K562 (cell line): ENCODE measurements around the gene DDOST. TPM values are rescaled to one million over a fixed set of nuclear protein-coding genes. Genes with fewer than 3 reads are reported as not detected.

ENCODE experiments used
- ATAC-seq: fragments of 200-7000 bp; cut with Tn5 transposase; 3 replicates; pipeline ENCODE4 v1.9.1; 2020; ENCODE audit warnings: moderate library complexity
- BruUV-seq: library from RNA; stranded (reverse); fragments of 400-500 nt; replicated peaks from 2 replicates; lab custom pipeline; 2021; lab: Mats Ljungman, UMichigan
- CTCF ChIA-PET: fragments of 300-600 bp; formaldehyde crosslinking; extraction: SDS; loops from one replicate; lab custom pipeline; 2021; ENCODE audit warnings: low intra/inter-chr PET ratio; lab: Yijun Ruan, JAX
- POLR2A ChIA-PET: fragments of 300-600, 350-650 bp; sonication (Branson Sonifier 250); formaldehyde crosslinking; extraction: SDS; loops from one replicate; lab custom pipeline; 2021; ENCODE audit warnings: antibody characterized with exemption, inconsistent platforms; lab: Yijun Ruan, JAX
- DNase-seq, 4 experiments: peaks; one replicate each; pipeline versions ENCODE4 v3.0.0 to v3.0.0-alpha.2; 2011 to 2018; ENCODE audit warnings: low spot score in 3 of 4, mixed read lengths in 3 of 4; ENCODE audit errors: extremely low read depth in 1 of 4
- FAIRE-seq: peaks from 2 replicates; lab custom pipeline; 2011; peaks lifted over from hg19 to GRCh38; lab: Jason Lieb, UNC
- H2AFZ ChIP-seq: 2 replicates; pipeline ENCODE4 v1.6.0; 2011; ENCODE audit warnings: low read depth, low read length, control low read depth, inconsistent platforms
- H3K27ac ChIP-seq: fragments of 200-600 bp; 3 replicates; pipeline ENCODE4 v1.8.0; 2011; ENCODE audit warnings: low read depth, mild to moderate bottlenecking, control low read depth, inconsistent platforms, low read length, moderate library complexity, mixed read lengths; ENCODE audit errors: extremely low read depth
- H3K27me3 ChIP-seq, 2 experiments: fragments of 300-600 bp in 1 of 2; 2 replicates in 1 of 2; 3 replicates in 1 of 2; pipeline versions ENCODE4 v1.6.0 to v1.8.0; 2011; ENCODE audit warnings: inconsistent platforms in 2 of 2, low read length in 2 of 2, mild to moderate bottlenecking in 1 of 2, mixed read lengths in 1 of 2, moderate library complexity in 1 of 2; ENCODE audit not compliant: control insufficient read depth in 2 of 2, insufficient read depth in 2 of 2
- H3K36me3 ChIP-seq: fragments of 300-600 bp; 3 replicates; pipeline ENCODE4 v1.8.0; 2011; ENCODE audit warnings: mild to moderate bottlenecking, low read length, inconsistent platforms; ENCODE audit not compliant: control insufficient read depth, insufficient read depth
- H3K4me1 ChIP-seq, 2 experiments: fragments of 200-600 bp in 1 of 2; replicated peaks in 1 of 2; 2 replicates in 1 of 2; 3 replicates in 1 of 2; pipeline versions ENCODE4 v1.5.1 to v1.8.0; 2011; ENCODE audit warnings: inconsistent platforms in 2 of 2, low read length in 2 of 2, mild to moderate bottlenecking in 1 of 2, mixed read lengths in 1 of 2, moderate library complexity in 1 of 2; ENCODE audit not compliant: control insufficient read depth in 2 of 2, insufficient read depth in 2 of 2
- H3K4me2 ChIP-seq: 2 replicates; pipeline ENCODE4 v1.6.1; 2011; ENCODE audit warnings: low read length, control low read depth, inconsistent platforms, mixed read lengths; ENCODE audit not compliant: insufficient read depth
- H3K4me3 ChIP-seq: fragments of 200-600 bp; sonication (generic), shearing (Covaris generic); 2 replicates; pipeline ENCODE4 v1.5.1; 2016; ENCODE audit warnings: control low read depth, inconsistent platforms
- H3K79me2 ChIP-seq: fragments of 200-600 bp; 3 replicates; pipeline ENCODE4 v1.8.0; 2011; ENCODE audit warnings: low read length, inconsistent platforms; ENCODE audit not compliant: control insufficient read depth, insufficient read depth
- H3K9ac ChIP-seq, 2 experiments: 2 replicates each; pipeline versions ENCODE4 v1.6.0 to v1.6.1; 2011; ENCODE audit warnings: low read depth in 2 of 2, low read length in 2 of 2, control low read depth in 1 of 2, inconsistent platforms in 1 of 2, mild to moderate bottlenecking in 1 of 2, mixed read lengths in 1 of 2; ENCODE audit not compliant: insufficient read depth in 1 of 2
- H3K9me1 ChIP-seq: one replicate; pipeline ENCODE4 v1.6.0; 2011; ENCODE audit warnings: inconsistent platforms, mild to moderate bottlenecking, low read length, moderate library complexity; ENCODE audit not compliant: control insufficient read depth, insufficient read depth
- H3K9me3 ChIP-seq: replicated peaks from 2 replicates; pipeline ENCODE4 v1.5.1; 2011; ENCODE audit warnings: low read depth, low read length, inconsistent platforms; ENCODE audit not compliant: control insufficient read depth, insufficient read depth
- H4K20me1 ChIP-seq: replicated peaks from 2 replicates; pipeline ENCODE4 v1.6.1; 2011; ENCODE audit warnings: low read length, inconsistent platforms, mixed read lengths; ENCODE audit not compliant: control insufficient read depth, insufficient read depth
- ATF1 ChIP-seq, 2 experiments: fragments of 450-650 bp in 1 of 2; IDR thresholded peaks; 2 replicates each; pipeline ENCODE4 v1.6.1; 2016; ENCODE audit warnings: missing compliant biosample characterization in 1 of 2, missing genetic modification characterization in 1 of 2
- CSDE1 ChIP-seq, 2 experiments: fragments of 450-650 bp; IDR thresholded peaks; 2 replicates each; pipeline ENCODE4 v1.6.1; 2016; ENCODE audit warnings: mild to moderate bottlenecking in 1 of 2
- KLF6 ChIP-seq: fragments of 250-450 bp; sonication (Bioruptor Pico); IDR thresholded peaks from 2 replicates; pipeline ENCODE4 v1.4.0; 2020; ENCODE audit warnings: mild to moderate bottlenecking, moderate library complexity, borderline replicate concordance
- TSC22D4 ChIP-seq: fragments of 450-650 bp; IDR thresholded peaks from 2 replicates; pipeline ENCODE4 v1.6.1; 2016; ENCODE audit warnings: missing genetic modification characterization, missing biosample characterization, control low read depth
- ZC3H11A ChIP-seq: IDR thresholded peaks from 2 replicates; pipeline ENCODE4 v1.6.1; 2012; ENCODE audit warnings: low read depth, low read length, improper control_type of control experiment
- ZFX ChIP-seq: sonication (generic); formaldehyde crosslinking; IDR thresholded peaks from 2 replicates; pipeline ENCODE4 v1.8.0; 2022; ENCODE audit warnings: mild to moderate bottlenecking, missing genetic modification reagents, moderate library complexity
- ZNF431 ChIP-seq: sonication (generic); formaldehyde crosslinking; IDR thresholded peaks from 2 replicates; pipeline ENCODE4 v1.8.0; 2022; ENCODE audit warnings: mild to moderate bottlenecking, missing genetic modification reagents
- ZNF668 ChIP-seq: fragments of 250-450 bp; sonication (Bioruptor Pico); IDR thresholded peaks from 2 replicates; pipeline ENCODE4 v1.8.0; 2022; ENCODE audit warnings: mild to moderate bottlenecking, inconsistent platforms
- WGBS: fragments of 100-300 bp; shearing (Covaris generic); methylation state at CpG from one replicate; pipeline ENCODE4 v1.1.6; 2016; ENCODE audit warnings: low coverage, mixed read lengths; ENCODE audit not compliant: insufficient coverage; ENCODE audit errors: missing lambda C conversion rate; 5-methylcytosine and 5-hydroxymethylcytosine counted together
- in situ Hi-C: fragments of 300-500 bp; cut with MboI; formaldehyde crosslinking; loops from 4 replicates; pipeline ENCODE4 v1.15.0; 2018; ENCODE audit warnings: inconsistent platforms, mixed read lengths
- intact Hi-C: fragments of 100-400 bp; cut with micrococcal nuclease; formaldehyde crosslinking; loops from 2 replicates; pipeline ENCODE4 v1.14.2; 2022
- polyA plus RNA-seq, 8 experiments: library from polyadenylated mRNA; depleted of rRNA in 4 of 8; stranded (reverse) in 5 of 8; unstranded in 3 of 8; fragments of >200 nt; fragmentation: Nextera tagmentation in 2 of 8; fragmentation: Illumina TruSeq in 1 of 8; extraction: Ambion mirVana in 2 of 8; extraction: Trizol in 1 of 8; gene quantifications; 2 replicates each; pipeline versions ENCODE4 v1.2.1 to v1.2.3, GENCODE V29; 2011 to 2014; ENCODE audit warnings: inconsistent platforms in 1 of 8, missing spikeins in 1 of 8
- total RNA-seq, 7 experiments: library from RNA; depleted of rRNA in 6 of 7; stranded (reverse); fragments of >200 nt in 6 of 7; fragmentation: Illumina TruSeq in 2 of 7; extraction: Trizol in 2 of 7; gene quantifications; 2 replicates each; pipeline versions ENCODE4 v1.2.1 to v1.2.3, GENCODE V29; 2011 to 2021; ENCODE audit warnings: low replicate concordance in 1 of 7
- TF ChIP-seq, protein P1 (sequence below), 2 experiments: fragments of 450-650 bp in 1 of 2; sonication (generic) in 1 of 2; formaldehyde crosslinking in 1 of 2; IDR thresholded peaks; 2 replicates each; pipeline versions ENCODE4 v1.7.1 to v1.9.0; 2016 to 2022; ENCODE audit warnings: inconsistent platforms in 1 of 2, mild to moderate bottlenecking in 1 of 2, missing genetic modification reagents in 1 of 2

The DDOST gene
- total and polyA plus RNA-seq, 9 of the 15 experiments (the other 6 are each of a cell fraction or from before 2014, with no cell fraction given) = 173 to 306 (median 222) TPM

DNA sequence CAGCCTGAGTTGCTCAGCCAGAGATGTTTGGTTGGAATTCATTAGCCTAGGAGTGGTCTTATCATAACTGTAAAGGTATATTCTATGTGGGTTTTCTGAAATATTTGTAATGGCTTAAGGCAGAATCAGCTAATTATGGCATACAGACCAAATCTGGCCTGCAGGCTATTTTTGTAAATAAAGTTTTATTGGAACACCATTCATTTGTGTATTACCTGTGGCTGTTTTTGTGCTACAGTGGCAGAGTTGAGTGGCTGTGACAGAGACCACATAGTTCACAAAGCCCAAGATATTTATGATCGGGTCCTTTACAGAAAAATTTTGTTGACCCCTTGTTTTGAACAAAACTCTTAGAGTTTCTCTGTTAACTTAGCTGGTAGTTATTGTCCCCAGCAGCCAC, 7.4 kb upstream of the DDOST start:
- FAIRE-seq = no peak
- peaks cover 10 to 16% of the 10 kb centered on the region in 2 experiments; a peak in 4 of 5 replicates for H3K27me3 ChIP-seq
- intact Hi-C loops = no loop called here
- TF ChIP-seq TSC22D4 (tag) (no peak), ZC3H11A (no peak), KLF6 (no peak), ZNF431 (CRISPR knock-in tag) (no peak), CSDE1 (IDR thresholded peaks at IDR 0.05) (no peak), ZNF668 (CRISPR knock-in tag) (no peak), ZFX (CRISPR knock-in tag) (no peak), ATF1 (CRISPR knock-in tag; IDR thresholded peaks at IDR 0.05) (no peak), ATF1 (tag; IDR thresholded peaks at IDR 0.05) (no peak)
- TF ChIP-seq, protein P1, sequence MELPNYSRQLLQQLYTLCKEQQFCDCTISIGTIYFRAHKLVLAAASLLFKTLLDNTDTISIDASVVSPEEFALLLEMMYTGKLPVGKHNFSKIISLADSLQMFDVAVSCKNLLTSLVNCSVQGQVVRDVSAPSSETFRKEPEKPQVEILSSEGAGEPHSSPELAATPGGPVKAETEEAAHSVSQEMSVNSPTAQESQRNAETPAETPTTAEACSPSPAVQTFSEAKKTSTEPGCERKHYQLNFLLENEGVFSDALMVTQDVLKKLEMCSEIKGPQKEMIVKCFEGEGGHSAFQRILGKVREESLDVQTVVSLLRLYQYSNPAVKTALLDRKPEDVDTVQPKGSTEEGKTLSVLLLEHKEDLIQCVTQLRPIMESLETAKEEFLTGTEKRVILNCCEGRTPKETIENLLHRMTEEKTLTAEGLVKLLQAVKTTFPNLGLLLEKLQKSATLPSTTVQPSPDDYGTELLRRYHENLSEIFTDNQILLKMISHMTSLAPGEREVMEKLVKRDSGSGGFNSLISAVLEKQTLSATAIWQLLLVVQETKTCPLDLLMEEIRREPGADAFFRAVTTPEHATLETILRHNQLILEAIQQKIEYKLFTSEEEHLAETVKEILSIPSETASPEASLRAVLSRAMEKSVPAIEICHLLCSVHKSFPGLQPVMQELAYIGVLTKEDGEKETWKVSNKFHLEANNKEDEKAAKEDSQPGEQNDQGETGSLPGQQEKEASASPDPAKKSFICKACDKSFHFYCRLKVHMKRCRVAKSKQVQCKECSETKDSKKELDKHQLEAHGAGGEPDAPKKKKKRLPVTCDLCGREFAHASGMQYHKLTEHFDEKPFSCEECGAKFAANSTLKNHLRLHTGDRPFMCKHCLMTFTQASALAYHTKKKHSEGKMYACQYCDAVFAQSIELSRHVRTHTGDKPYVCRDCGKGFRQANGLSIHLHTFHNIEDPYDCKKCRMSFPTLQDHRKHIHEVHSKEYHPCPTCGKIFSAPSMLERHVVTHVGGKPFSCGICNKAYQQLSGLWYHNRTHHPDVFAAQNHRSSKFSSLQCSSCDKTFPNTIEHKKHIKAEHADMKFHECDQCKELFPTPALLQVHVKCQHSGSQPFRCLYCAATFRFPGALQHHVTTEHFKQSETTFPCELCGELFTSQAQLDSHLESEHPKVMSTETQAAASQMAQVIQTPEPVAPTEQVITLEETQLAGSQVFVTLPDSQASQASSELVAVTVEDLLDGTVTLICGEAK (IDR thresholded peaks at IDR 0.05) = peak; percentile 93
- TF ChIP-seq, protein P1 (CRISPR knock-in tag; IDR thresholded peaks at IDR 0.05) = peak; percentile 76
- TF ChIP-seq, all 486 proteins: peak for 1
- POLR2A ChIA-PET = interaction anchor here (0.6 to 1.2 kb wide), 3 partner anchors 30 to 81 kb away, joined by 3 to 4 read pairs (median 3); no protein-coding TSS in a partner anchor
- Histone ChIP-seq H2AFZ (no peak overlapping the region), H3K4me2 (no peak overlapping the region), H3K4me3 (no peak overlapping the region), H3K36me3 (no peaks in the 10 kb centered on the region), H3K9me3 (no peaks in the 10 kb centered on the region), H4K20me1 (no peaks in the 10 kb centered on the region), H3K27ac (no peak overlapping the region), H3K9ac (no peak overlapping the region), H3K4me1 (peaks cover 0 to 11% of the 10 kb centered on the region in 2 experiments; a peak in 2 of 5 replicates), H3K9me1 (no peaks in the 10 kb centered on the region), H3K79me2 (no peaks in the 10 kb centered on the region)
- CTCF ChIA-PET = no interaction called here
- no peak for ATAC-seq
- in situ Hi-C loops = no loop called here
- no peak for DNase-seq
- no TSS peak for BruUV-seq
- WGBS = 33% methylated on average over 1 of the region's 1 CpG
